ENCODE measurements around the gene FBXO3.

FBXO3 gene

DNA sequence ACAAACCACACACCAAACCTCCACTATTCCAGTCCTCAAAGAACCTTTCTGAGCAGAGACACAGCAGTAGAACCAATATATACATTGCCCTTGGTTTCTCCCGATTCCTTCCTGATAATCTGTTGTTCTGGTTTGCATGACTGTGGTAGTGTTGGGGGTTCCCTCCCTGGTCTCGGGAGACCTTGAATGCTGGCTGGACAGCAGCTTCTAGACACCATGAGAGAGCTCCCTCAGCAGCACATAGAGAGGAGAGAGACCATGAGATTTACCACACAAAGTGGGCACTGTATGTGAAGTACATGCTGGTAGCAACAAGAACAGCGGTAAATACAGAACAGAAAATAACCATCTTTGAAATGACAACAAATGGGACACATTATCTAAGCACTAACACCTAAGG, 76.3 kb downstream of the FBXO3 start:
- DNase-seq (ENCODE audit: insufficient read length) (no peak), FAIRE-seq (no peak)
- TF ChIP-seq POLR2AphosphoS5 (IDR thresholded peaks at IDR 0.05; ENCODE audit: low read depth, low read length): no peak
- TF ChIP-seq POLR2A (IDR thresholded peaks at IDR 0.05; ENCODE audit: low read depth, low read length): no peak
- no peak for TF ChIP-seq TAF1 (IDR thresholded peaks at IDR 0.05; ENCODE audit: borderline replicate concordance, low read depth, low read length)

DNA sequence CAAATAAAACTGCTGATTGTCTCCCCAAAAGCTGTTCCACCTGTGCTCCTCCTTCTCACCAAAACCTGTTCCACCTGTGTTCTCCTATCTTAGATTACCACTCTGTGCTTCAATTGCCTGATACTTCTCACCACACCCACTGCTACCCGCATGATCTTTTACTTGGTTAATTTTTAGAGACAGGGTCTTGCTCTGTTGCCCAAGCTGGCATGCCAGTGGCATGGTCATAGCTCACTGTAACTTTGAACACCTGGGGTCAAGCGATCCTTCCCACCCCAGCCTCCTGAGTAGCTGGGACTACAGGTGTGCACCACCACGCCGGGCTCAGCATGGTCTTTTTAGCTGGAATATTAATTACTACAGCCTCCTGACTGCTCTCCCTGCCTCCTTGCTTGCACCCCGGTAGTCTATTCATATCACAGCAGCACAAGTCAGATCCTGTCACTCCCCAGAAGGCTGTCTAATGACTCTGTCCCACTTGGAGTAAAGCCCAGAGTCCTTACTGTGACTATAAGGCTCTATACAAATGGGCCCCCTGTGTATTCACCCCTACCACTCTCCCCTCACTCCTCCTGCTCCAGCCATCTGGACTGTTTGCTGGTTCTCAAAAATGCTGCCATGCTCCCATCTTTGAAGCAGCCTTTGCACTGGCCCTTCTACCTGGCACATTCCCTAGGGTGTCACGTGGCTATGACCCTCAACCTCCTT, 77.2 kb downstream of the FBXO3 start:
- TF ChIP-seq TAF1 (IDR thresholded peaks at IDR 0.05; ENCODE audit: borderline replicate concordance, low read depth, low read length) (no peak), POLR2A (IDR thresholded peaks at IDR 0.05; ENCODE audit: low read depth, low read length) (no peak), POLR2AphosphoS5 (IDR thresholded peaks at IDR 0.05; ENCODE audit: low read depth, low read length) (no peak)
- DNase-seq (ENCODE audit: insufficient read length) (no peak), FAIRE-seq (no peak)

DNA sequence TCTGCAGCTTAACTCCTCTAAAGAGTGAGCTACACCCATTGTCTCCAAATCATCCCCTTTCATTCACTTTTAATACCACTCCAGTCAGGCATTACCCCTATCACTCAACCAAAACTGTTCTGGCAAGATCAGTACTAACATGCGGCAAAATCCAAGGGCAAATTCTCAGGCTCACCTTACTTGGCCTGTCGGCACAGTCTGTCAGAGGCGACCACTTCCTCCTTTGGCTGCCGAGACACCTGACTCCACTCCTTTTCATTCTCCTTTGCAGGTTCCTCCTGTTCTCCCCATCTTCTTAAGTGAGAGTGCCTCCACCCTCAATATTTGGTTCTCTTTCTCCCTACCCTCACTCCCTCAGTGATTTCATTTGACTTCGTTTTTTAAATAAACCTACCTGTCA, 77.9 kb downstream of the FBXO3 start:
- no peak for DNase-seq (ENCODE audit: insufficient read length)
- no peak for FAIRE-seq
- TF ChIP-seq POLR2A (IDR thresholded peaks at IDR 0.05; ENCODE audit: low read depth, low read length) (no peak), TAF1 (IDR thresholded peaks at IDR 0.05; ENCODE audit: borderline replicate concordance, low read depth, low read length) (no peak), POLR2AphosphoS5 (IDR thresholded peaks at IDR 0.05; ENCODE audit: low read depth, low read length) (no peak)

DNA sequence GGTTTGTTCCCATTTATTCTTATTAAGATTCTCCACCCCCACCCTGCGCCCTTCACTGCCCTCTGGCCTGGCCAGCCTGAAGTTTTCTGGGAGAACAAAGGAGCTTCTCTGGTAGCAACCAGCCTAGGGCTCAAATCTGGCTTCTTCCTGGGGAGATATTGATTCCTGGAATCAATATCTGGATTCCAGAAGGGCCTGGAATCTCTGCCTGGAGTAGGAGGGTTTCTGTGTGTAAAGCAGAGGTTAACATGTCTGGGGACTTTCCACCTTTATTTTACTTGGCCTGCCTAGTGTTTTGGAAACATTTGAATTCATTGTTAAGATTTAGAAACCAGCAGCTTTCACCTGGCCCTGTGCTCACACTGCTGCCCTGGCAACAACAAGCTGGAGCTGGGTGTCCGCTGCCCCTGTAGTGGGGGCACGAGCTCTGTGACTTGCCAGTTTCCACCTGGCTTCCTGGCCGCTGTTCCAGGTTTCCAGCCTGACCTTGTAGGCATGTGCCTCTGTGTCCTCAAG, 79.2 kb downstream of the FBXO3 start:
- no peak for FAIRE-seq
- no peak for DNase-seq (ENCODE audit: insufficient read length)

DNA sequence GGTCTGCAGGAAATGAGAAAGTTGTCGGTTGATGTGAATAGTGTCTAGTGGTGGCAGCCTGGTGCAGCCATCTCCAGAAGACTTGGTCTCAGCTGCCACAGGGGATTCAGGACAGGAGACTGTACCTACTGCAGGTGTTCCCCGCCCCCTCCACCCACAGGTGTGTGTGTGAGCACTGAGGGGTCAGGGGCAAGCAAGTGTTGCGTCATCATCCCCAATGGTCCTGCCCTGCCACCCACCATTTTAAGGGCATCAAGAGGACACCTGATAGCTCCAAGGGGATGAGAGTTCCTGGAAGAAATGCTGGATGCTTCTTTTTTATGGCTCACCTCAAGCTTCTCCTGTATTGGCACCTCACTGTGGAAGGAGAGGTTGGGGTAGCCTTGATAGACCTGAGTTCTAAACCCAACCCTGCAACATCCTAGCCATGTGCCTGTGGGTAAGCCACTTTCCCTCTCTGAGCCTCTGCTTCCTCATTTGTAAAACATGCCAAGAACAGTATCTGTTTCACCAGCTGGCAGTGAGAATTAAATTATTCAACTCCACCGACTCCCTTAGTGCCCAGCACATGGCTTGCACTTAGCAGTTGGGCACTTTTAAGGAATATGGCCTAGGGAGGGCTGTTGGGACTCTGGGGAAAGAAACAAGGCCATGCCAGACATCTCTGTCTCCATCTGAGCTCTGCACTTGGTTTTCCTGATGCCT, 79.8 kb downstream of the FBXO3 start:
- TF ChIP-seq TAF1 (IDR thresholded peaks at IDR 0.05; ENCODE audit: borderline replicate concordance, low read depth, low read length) (no peak), POLR2A (IDR thresholded peaks at IDR 0.05; ENCODE audit: low read depth, low read length) (no peak), POLR2AphosphoS5 (IDR thresholded peaks at IDR 0.05; ENCODE audit: low read depth, low read length) (no peak)
- DNase-seq (ENCODE audit: insufficient read length) (no peak), FAIRE-seq (no peak)

More for the DNA sequence above, 79.2 kb downstream of the FBXO3 start:
- TF ChIP-seq POLR2A (IDR thresholded peaks at IDR 0.05; ENCODE audit: low read depth, low read length) (no peak), POLR2AphosphoS5 (IDR thresholded peaks at IDR 0.05; ENCODE audit: low read depth, low read length) (no peak), TAF1 (IDR thresholded peaks at IDR 0.05; ENCODE audit: borderline replicate concordance, low read depth, low read length) (no peak)

DNA sequence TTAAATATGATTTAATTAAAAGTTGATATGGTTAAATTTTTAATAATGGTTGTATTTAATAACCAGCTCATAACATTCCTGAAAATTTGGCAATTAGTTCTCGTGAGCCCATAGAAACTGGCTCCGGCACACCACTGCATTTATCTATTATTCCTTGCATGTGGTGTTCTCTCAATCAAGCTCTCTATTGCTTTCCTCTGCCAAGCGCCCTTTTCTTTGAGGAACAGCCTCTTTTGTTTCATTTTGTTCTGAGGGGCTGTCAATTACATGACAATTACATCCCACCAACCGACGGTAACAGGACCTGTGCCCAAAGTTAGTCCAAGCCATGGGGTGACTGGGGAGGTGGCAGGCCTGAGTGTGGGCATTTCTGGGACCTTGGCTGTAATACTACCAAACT, 81.8 kb downstream of the FBXO3 start:
- FAIRE-seq (peak; percentile 33), DNase-seq (ENCODE audit: insufficient read length) (no peak)
- TF ChIP-seq POLR2AphosphoS5 (IDR thresholded peaks at IDR 0.05; ENCODE audit: low read depth, low read length) (no peak), POLR2A (IDR thresholded peaks at IDR 0.05; ENCODE audit: low read depth, low read length) (no peak), TAF1 (IDR thresholded peaks at IDR 0.05; ENCODE audit: borderline replicate concordance, low read depth, low read length) (no peak)

DNA sequence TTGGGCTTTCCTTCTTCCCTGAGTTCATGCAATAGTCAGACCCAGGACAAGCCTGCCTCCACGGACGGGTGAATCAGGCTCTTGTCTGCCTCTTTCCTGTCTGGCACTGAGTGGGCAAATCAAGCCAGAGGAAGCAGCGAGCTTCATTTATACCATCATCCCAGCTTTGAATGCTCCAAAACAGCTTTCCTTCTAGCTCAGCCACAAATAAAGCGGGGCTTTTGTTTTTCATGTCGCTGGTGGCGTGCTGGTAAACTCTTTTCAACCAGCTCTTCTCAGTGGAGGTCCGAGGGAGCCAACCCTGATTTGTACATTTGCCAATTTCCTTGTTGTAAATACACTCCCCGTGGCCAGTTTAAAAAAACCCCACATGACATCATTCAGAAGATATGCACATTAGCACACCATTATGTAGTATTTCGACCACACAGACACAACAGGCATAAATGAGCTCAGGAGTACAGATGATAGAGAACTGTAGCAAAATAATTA, 82.3 kb downstream of the FBXO3 start:
- FAIRE-seq (peak; percentile 67), DNase-seq (ENCODE audit: insufficient read length) (no peak)
- TF ChIP-seq TAF1 (IDR thresholded peaks at IDR 0.05; ENCODE audit: borderline replicate concordance, low read depth, low read length) (no peak), POLR2A (IDR thresholded peaks at IDR 0.05; ENCODE audit: low read depth, low read length) (no peak), POLR2AphosphoS5 (IDR thresholded peaks at IDR 0.05; ENCODE audit: low read depth, low read length) (no peak)

DNA sequence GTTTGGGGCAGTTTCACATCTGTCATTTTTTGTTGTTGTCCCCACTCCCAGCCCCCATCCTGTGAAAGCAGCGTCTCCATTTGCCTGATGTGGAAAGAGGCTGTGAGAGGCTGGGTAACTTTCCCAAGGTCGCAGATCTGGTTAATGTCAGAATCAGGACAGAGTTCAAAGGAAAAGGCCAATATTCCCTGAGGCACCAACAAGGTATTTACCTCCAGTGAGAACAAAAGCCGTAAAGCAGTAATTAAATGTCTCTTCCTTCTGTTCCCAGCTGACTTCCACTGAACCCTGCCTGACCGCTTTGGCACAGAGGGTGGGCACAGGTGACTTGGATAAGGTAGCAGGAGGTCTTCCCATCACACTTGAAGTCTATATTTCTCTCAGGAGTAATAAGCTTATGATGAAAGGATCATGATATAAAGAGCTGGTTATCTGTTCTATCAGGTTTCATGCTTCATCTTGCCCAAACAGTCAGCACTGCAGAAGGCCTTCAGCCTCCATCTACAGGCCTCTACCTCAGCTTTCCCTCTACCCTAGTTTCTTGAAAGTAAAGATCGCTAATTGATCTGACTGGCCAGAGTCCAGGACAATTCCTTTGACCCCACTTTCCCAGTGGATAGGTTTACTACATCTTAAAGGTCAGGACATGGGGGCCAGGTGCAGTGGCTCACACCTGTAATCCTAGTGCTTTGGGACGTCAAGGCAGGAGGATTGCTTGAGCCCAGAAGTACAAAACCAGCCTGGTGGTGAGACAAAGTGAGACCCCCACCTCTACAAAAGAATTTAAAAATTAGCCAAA, 83.1 kb downstream of the FBXO3 start:
- TF ChIP-seq TAF1 (IDR thresholded peaks at IDR 0.05; ENCODE audit: borderline replicate concordance, low read depth, low read length) (no peak), POLR2A (IDR thresholded peaks at IDR 0.05; ENCODE audit: low read depth, low read length) (no peak), POLR2AphosphoS5 (IDR thresholded peaks at IDR 0.05; ENCODE audit: low read depth, low read length) (no peak)
- DNase-seq (ENCODE audit: insufficient read length): no peak
- FAIRE-seq: no peak
